ENCODE data around the gene NELL1.

GRCh38 chr11:21405422-21405821 is 736.0 kb downstream of the NELL1 start:
- no peak for TF ChIP-seq CTCF (IDR thresholded peaks at IDR 0.05)
- TF ChIP-seq POLR2A (IDR thresholded peaks at IDR 0.05), result no peak
